Pons (tissue), 1 donor: Measurements from ENCODE around the gene LMOD2.

Source experiments
- DNase-seq: peaks from one replicate; pipeline ENCODE4 v3.0.0-alpha.2; 2016; ENCODE audit warnings: low spot score

LMOD2 gene

GRCh38 chr7:123639631-123640030 is 16.0 kb upstream of the LMOD2 start:
- DNase-seq = no peak

- no peak for DNase-seq
Measured at GRCh38 chr7:123640583-123640982, 15.1 kb upstream of the LMOD2 start.

GRCh38 chr7:123641901-123642300 is 13.8 kb upstream of the LMOD2 start:
- no peak for DNase-seq

GRCh38 chr7:123643495-123644441 is 11.9 kb upstream of the LMOD2 start:
- no peak for DNase-seq

GRCh38 chr7:123645516-123645915 is 10.2 kb upstream of the LMOD2 start:
- no peak for DNase-seq

GRCh38 chr7:123647106-123647730 is 8.4 kb upstream of the LMOD2 start:
- DNase-seq = no peak

GRCh38 chr7:123649964-123650363 is 5.7 kb upstream of the LMOD2 start:
- DNase-seq = no peak

- DNase-seq = no peak
Measured at GRCh38 chr7:123650595-123650994, 5.1 kb upstream of the LMOD2 start.

GRCh38 chr7:123652406-123652805 is 3.3 kb upstream of the LMOD2 start:
- no peak for DNase-seq

GRCh38 chr7:123653162-123653561 is 2.5 kb upstream of the LMOD2 start:
- DNase-seq = no peak

- DNase-seq = no peak
Measured at GRCh38 chr7:123656544-123657303, 1.1 kb downstream of the LMOD2 start.

- no peak for DNase-seq
Measured at GRCh38 chr7:123657304-123657685, 1.6 kb downstream of the LMOD2 start.

- no peak for DNase-seq
Measured at GRCh38 chr7:123658023-123658422, 2.4 kb downstream of the LMOD2 start.

GRCh38 chr7:123660514-123661354 is 5.1 kb downstream of the LMOD2 start:
- DNase-seq = no peak

- no peak for DNase-seq
Measured at GRCh38 chr7:123661765-123662164, 6.1 kb downstream of the LMOD2 start.

GRCh38 chr7:123662293-123662692 is 6.6 kb downstream of the LMOD2 start:
- DNase-seq = no peak

- no peak for DNase-seq
Measured at GRCh38 chr7:123662755-123663154, 7.1 kb downstream of the LMOD2 start.

GRCh38 chr7:123663200-123663599 is 7.5 kb downstream of the LMOD2 start:
- DNase-seq = no peak

- DNase-seq = no peak
Measured at GRCh38 chr7:123665157-123665556, 9.5 kb downstream of the LMOD2 start.

GRCh38 chr7:123665896-123666295 is 10.2 kb downstream of the LMOD2 start:
- DNase-seq = no peak

GRCh38 chr7:123666492-123666891 is 10.8 kb downstream of the LMOD2 start:
- no peak for DNase-seq

GRCh38 chr7:123669485-123669884 is 13.8 kb downstream of the LMOD2 start:
- no peak for DNase-seq
